ENCODE measurements around the gene GALK1.

DNA sequence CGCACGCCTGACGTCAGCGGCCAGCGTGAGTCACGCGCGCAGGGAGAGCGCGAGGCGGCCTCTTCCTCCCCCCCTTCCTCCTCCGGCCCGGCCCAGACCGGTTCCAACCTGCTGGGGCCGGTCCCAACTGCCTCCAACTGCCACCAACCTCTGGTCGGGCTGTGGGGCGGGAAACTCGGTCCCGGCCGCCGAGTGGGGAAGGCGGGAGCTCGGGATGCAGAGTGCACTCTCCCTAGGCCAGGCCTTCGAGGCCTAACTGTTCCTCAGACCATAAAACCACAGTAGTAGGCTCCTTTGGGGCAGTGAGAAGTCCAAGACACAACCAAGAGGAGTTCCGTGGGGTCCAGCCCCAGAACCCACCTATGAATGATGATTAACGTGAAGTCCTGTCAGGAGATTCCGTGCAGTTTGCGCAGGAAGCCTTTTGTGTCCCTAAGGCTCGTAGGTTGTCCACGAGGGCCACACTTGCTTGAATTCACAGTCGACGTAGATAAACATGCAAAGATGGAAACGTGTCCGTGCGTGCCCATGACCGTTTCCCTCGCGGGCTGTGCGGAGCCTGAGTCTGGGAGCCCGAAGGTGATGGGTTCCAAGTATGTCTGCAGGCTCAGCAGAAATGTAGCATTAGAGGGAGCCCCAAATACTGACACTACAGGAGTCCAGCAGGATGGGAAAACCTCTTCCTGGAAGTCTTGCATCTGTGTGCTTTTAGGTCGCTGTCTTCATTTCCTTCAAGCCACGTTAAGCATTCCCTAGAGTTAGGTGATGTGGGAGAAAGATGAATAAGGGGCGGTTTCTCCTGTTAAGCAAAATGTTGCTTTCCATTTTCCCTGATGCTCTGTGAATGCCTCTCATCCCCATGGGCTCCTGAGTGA is 20.3 kb upstream of the GALK1 start:
- TF ChIP-seq EP300 (IDR thresholded peaks at IDR 0.05) (peak; percentile 95), CTCF (IDR thresholded peaks at IDR 0.05) (no peak), POLR2AphosphoS5 (IDR thresholded peaks at IDR 0.05) (peak; percentile 55 to 97 (median 94))
